IMR-90 (cell line): ENCODE measurements around the gene TENM4.

Experiments
- CHD1 ChIP-seq: IDR thresholded peaks from 2 replicates; pipeline ENCODE4 v1.6.1; 2012; ENCODE audit warnings: low read depth, low read length, improper control_type of control experiment
- ELK1 ChIP-seq: fragments of 150-350 bp; IDR thresholded peaks from 2 replicates; pipeline ENCODE4 v1.6.1; 2016; ENCODE audit warnings: low read depth, mild to moderate bottlenecking, low read length, moderate library complexity, borderline replicate concordance
- FOS ChIP-seq: fragments of 150-350 bp; IDR thresholded peaks from 2 replicates; pipeline ENCODE4 v1.6.1; 2016; ENCODE audit warnings: low read depth, low read length
- MAFK ChIP-seq: IDR thresholded peaks from 2 replicates; pipeline ENCODE4 v1.6.1; 2012; ENCODE audit warnings: low read depth, low read length, improper control_type of control experiment
- MAZ ChIP-seq: IDR thresholded peaks from 2 replicates; pipeline ENCODE4 v1.6.1; 2012; ENCODE audit warnings: low read depth, mild to moderate bottlenecking, low read length, improper control_type of control experiment, moderate library complexity, borderline replicate concordance
- MXI1 ChIP-seq: IDR thresholded peaks from 2 replicates; pipeline ENCODE4 v1.6.1; 2012; ENCODE audit warnings: low read depth, mild to moderate bottlenecking, low read length, moderate library complexity, borderline replicate concordance
- POLR2A ChIP-seq: IDR thresholded peaks from 2 replicates; pipeline ENCODE4 v1.6.1; 2012; ENCODE audit warnings: mild to moderate bottlenecking, low read depth, low read length
- RAD21 ChIP-seq: IDR thresholded peaks from 2 replicates; pipeline ENCODE4 v1.6.1; 2012; ENCODE audit warnings: low read length, improper control_type of control experiment
- RCOR1 ChIP-seq: IDR thresholded peaks from 2 replicates; pipeline ENCODE4 v1.6.1; 2012; ENCODE audit warnings: mild to moderate bottlenecking, low read length, improper control_type of control experiment; ENCODE audit not compliant: insufficient replicate concordance
- RFX5 ChIP-seq: IDR thresholded peaks from 2 replicates; pipeline ENCODE4 v1.8.0; 2012; ENCODE audit warnings: low read depth, mild to moderate bottlenecking, low read length, moderate library complexity
- SMC3 ChIP-seq: fragments of 150-350 bp; IDR thresholded peaks from 2 replicates; pipeline ENCODE4 v1.6.1; 2016; ENCODE audit warnings: low read depth, mild to moderate bottlenecking, antibody characterized with exemption, low read length, moderate library complexity
- TF ChIP-seq, protein P1 (sequence below): conservative IDR thresholded peaks from 2 replicates; pipeline ENCODE4 v1.5.1; 2012; ENCODE audit warnings: mild to moderate bottlenecking, low read depth, low read length, improper control_type of control experiment
- TF ChIP-seq, protein P2 (sequence below): fragments of 150-350 bp; IDR thresholded peaks from 2 replicates; pipeline ENCODE4 v1.6.1; 2017; ENCODE audit warnings: mild to moderate bottlenecking, antibody characterized with exemption, low read length, low read depth

DNA sequence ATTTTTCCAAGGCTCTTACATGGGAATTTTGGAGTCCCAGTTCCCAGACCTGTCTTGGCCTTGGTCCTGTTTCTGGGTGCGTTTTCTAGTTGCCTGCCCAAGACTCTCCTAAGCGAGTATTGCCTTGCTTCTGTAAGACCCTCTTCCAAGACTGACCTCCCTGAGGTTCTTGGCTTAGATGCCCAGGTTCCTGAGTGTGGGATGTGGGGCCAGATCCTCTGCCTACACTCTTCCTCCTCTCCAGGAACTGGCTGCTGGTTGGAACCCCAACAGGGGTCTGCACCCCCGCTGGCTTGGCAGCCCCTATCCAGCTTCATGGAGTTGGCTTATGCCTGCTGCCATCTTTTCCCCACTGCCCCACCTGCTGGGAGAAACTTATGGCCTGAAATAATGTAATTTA lies 429.5 kb downstream of the TENM4 start:
- TF ChIP-seq, protein P1, sequence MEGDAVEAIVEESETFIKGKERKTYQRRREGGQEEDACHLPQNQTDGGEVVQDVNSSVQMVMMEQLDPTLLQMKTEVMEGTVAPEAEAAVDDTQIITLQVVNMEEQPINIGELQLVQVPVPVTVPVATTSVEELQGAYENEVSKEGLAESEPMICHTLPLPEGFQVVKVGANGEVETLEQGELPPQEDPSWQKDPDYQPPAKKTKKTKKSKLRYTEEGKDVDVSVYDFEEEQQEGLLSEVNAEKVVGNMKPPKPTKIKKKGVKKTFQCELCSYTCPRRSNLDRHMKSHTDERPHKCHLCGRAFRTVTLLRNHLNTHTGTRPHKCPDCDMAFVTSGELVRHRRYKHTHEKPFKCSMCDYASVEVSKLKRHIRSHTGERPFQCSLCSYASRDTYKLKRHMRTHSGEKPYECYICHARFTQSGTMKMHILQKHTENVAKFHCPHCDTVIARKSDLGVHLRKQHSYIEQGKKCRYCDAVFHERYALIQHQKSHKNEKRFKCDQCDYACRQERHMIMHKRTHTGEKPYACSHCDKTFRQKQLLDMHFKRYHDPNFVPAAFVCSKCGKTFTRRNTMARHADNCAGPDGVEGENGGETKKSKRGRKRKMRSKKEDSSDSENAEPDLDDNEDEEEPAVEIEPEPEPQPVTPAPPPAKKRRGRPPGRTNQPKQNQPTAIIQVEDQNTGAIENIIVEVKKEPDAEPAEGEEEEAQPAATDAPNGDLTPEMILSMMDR = no peak
- TF ChIP-seq CHD1 = no peak
- TF ChIP-seq RAD21 = no peak
- no peak for TF ChIP-seq POLR2A
- TF ChIP-seq, protein P2, sequence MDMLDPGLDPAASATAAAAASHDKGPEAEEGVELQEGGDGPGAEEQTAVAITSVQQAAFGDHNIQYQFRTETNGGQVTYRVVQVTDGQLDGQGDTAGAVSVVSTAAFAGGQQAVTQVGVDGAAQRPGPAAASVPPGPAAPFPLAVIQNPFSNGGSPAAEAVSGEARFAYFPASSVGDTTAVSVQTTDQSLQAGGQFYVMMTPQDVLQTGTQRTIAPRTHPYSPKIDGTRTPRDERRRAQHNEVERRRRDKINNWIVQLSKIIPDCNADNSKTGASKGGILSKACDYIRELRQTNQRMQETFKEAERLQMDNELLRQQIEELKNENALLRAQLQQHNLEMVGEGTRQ = no peak
- TF ChIP-seq SMC3 = no peak
- no peak for TF ChIP-seq RCOR1
- no peak for TF ChIP-seq MAFK
- no peak for TF ChIP-seq MAZ
- no peak for TF ChIP-seq RFX5
- TF ChIP-seq FOS = no peak
- TF ChIP-seq ELK1 = no peak
- TF ChIP-seq MXI1 = no peak
